ENCODE data around the gene PATE2.

The PATE2 gene

GRCh38 chr11:125763483-125763882 lies 15.1 kb downstream of the PATE2 start:
- H3K27ac ChIP-seq: no peak overlapping the region
- TF ChIP-seq CTCF (conservative IDR thresholded peaks at IDR 0.05): no peak

- no peak overlapping the region for H3K27ac ChIP-seq
- TF ChIP-seq CTCF (conservative IDR thresholded peaks at IDR 0.05): no peak
These were observed 16.2 kb downstream of the PATE2 start for GRCh38 chr11:125762445-125762844.

DNA sequence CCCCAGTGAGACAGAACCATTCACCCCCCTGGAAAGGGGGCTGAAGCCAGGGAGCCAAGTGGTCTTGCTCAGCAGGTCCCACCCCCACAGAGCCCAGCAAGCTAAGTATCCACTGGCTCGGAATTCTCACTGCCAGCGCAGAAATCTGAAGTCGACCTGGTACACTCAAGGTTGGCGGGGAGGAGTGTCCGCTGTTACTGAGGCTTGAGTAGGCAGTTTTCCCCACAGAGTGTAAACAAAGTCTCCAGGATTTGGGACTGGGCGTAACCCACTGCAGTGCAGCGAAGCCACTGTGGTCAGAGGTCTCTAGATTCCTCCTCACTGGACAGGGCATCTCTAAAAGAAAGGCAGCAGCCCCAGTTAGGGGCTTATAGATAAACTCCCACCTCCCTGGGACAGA lies 22.6 kb downstream of the PATE2 start:
- TF ChIP-seq CTCF (conservative IDR thresholded peaks at IDR 0.05): no peak
- H3K27ac ChIP-seq: no peak overlapping the region

DNA sequence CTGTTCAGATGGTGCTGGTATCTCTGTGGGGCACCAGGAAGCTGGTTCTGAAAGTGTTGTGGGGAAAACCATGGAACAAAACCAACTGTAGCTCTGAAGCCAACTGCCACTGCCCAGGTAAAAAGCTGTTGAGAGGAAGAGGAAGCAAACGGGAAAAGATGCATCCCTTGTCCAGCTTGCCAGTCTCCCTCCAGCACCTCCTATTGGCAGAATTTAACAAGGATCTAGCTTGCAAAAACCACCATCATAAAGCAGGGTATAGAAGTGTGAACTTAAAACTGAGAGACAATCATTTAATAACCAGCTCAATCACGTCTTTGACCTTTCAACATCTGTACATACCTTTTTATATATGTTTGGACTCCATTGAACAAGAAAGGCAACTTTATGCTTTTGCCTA lies 28.0 kb downstream of the PATE2 start:
- H3K27ac ChIP-seq: no peak overlapping the region
- TF ChIP-seq CTCF (conservative IDR thresholded peaks at IDR 0.05): no peak

DNA sequence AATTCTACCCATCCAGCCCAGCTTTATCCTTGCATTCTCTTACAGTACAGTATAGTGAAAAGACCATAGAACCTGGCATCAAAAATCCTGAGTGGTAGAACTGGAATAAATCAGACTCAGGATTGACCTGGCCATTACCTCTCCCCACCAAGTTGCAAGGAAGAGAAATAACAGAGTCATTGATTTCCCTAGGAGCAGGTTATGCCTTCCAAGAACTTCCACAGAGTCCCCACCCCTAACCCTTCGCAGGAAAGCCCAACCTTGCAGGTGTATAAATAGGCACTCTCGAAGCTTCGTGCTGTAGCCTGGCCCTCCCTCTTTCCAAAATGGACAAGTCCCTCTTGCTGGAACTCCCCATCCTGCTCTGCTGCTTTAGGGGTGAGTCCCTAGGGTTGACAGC lies 32.6 kb downstream of the PATE2 start, which contains the start of gene PATE1:
TSS of gene PATE1 (plus strand) at position 301 of the 400 bp plus-strand sequence. CDS start at position 327, 26 bp downstream.
- no peak for TF ChIP-seq CTCF (conservative IDR thresholded peaks at IDR 0.05)
- H3K27ac ChIP-seq: no peak within 1 kb of the TSS

GRCh38 chr11:125743681-125744080 lies 34.9 kb downstream of the PATE2 start:
- TF ChIP-seq CTCF (conservative IDR thresholded peaks at IDR 0.05): no peak
- H3K27ac ChIP-seq: no peak overlapping the region

DNA sequence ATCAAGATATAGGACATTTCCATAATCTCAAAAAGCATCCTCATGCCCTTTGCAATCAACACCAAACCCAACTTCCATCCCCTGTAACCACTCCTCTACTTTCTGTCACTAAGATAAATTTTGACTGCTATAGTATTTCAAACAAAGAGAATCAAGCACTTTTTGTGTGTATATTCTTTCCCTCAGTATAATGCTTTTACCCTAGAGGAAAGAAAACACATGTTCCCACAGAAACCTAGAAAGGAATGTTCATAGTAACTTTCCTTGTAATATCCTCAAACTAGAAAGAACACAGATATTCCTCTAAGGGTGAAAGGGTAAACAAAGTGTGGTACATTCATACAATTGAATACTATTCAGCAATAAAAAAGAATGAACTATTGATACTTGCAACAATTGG lies 38.0 kb downstream of the PATE2 start:
- no peak overlapping the region for H3K27ac ChIP-seq
- TF ChIP-seq CTCF (conservative IDR thresholded peaks at IDR 0.05): no peak

- no peak for TF ChIP-seq CTCF (conservative IDR thresholded peaks at IDR 0.05)
- no peak overlapping the region for H3K27ac ChIP-seq
These were observed 49.7 kb downstream of the PATE2 start for GRCh38 chr11:125728969-125729368.
